Liver (tissue), 3 donors: Measurements from ENCODE around the gene FAXDC2.

Experiments
- ATF3 ChIP-seq: IDR thresholded peaks from 2 replicates; pipeline ENCODE4 v1.6.1; 2016; ENCODE audit warnings: antibody characterized with exemption
- CTCF ChIP-seq: fragments of 150-350 bp; IDR thresholded peaks from 2 replicates; pipeline ENCODE4 v1.5.1; 2017; ENCODE audit warnings: improper control_type of control experiment, low read depth, low read length; ENCODE audit not compliant: missing input control
- EGR1 ChIP-seq, 2 donors: IDR thresholded peaks; 2 replicates each; pipeline ENCODE4 v1.6.1; 2016 to 2018; ENCODE audit warnings: antibody characterized with exemption in 2 of 2, low read depth in 2 of 2
- FOXA1 ChIP-seq: IDR thresholded peaks from 2 replicates; pipeline ENCODE4 v1.6.1; 2016; ENCODE audit warnings: antibody characterized with exemption
- GABPA ChIP-seq, 2 donors: IDR thresholded peaks in 1 of 2; conservative IDR thresholded peaks in 1 of 2; 2 replicates each; pipeline ENCODE4 v1.6.1; 2016; ENCODE audit warnings: antibody characterized with exemption in 2 of 2, mild to moderate bottlenecking in 1 of 2, moderate library complexity in 1 of 2
- HNF4G ChIP-seq: IDR thresholded peaks from 2 replicates; pipeline ENCODE4 v1.6.1; 2016; ENCODE audit warnings: antibody characterized with exemption
- MAX ChIP-seq: IDR thresholded peaks from 2 replicates; pipeline ENCODE4 v1.6.1; 2016; ENCODE audit warnings: antibody characterized with exemption
- NR2F2 ChIP-seq: IDR thresholded peaks from 2 replicates; pipeline ENCODE4 v1.6.1; 2016; ENCODE audit warnings: antibody characterized with exemption
- REST ChIP-seq: IDR thresholded peaks from 2 replicates; pipeline ENCODE4 v1.6.1; 2016; ENCODE audit warnings: antibody characterized with exemption, mild to moderate bottlenecking
- RXRA ChIP-seq, 2 donors: IDR thresholded peaks; 2 replicates each; pipeline ENCODE4 v1.6.1; 2017 to 2018; ENCODE audit warnings: antibody characterized with exemption in 2 of 2, mild to moderate bottlenecking in 1 of 2
- SP1 ChIP-seq: IDR thresholded peaks from 2 replicates; pipeline ENCODE4 v1.6.1; 2018; ENCODE audit warnings: antibody characterized with exemption, mild to moderate bottlenecking
- TAF1 ChIP-seq: conservative IDR thresholded peaks from 2 replicates; pipeline ENCODE4 v1.6.1; 2016; ENCODE audit warnings: antibody characterized with exemption, mild to moderate bottlenecking
- donor health status: healthy.
- donor health status: healthy.

GRCh38 chr5:154818471-154819116 is 31.8 kb downstream of the FAXDC2 start:
- TF ChIP-seq CTCF (no peak), GABPA (IDR thresholded peaks at IDR 0.05 in 1 of 2, conservative IDR thresholded peaks at IDR 0.05 in 1 of 2) (no peak), FOXA1 (no peak), ATF3 (no peak), HNF4G (no peak), SP1 (no peak), MAX (no peak), REST (no peak), TAF1 (no peak), RXRA (IDR thresholded peaks at IDR 0.05) (no peak), NR2F2 (no peak), EGR1 (IDR thresholded peaks at IDR 0.05; ENCODE audit: low read depth in 2 of 2) (no peak)
